Measurements from ENCODE around the gene ENTREP1.

ENTREP1 gene

GRCh38 chr9:69319324-69320025, 5.5 kb upstream of the ENTREP1 start:
- Histone ChIP-seq H3K36me3 (ENCODE audit: low read length) (no peaks in the 10 kb centered on the region), H3K9ac (ENCODE audit: low read length) (no peak overlapping the region), H3K4me3 (ENCODE audit: insufficient read depth, low read length, poor library complexity, severe bottlenecking) (no peak overlapping the region), H3K9me3 (ENCODE audit: insufficient read depth, low read length) (no peaks in the 10 kb centered on the region), H3K79me2 (ENCODE audit: insufficient read depth, low read length) (no peaks in the 10 kb centered on the region), H4K20me1 (ENCODE audit: low read depth, low read length) (no peaks in the 10 kb centered on the region), H3F3A (ENCODE audit: insufficient read depth) (no peaks in the 10 kb centered on the region), H3K9me2 (replicated peaks; ENCODE audit: insufficient read depth, low read length) (no peaks in the 10 kb centered on the region), H2AFZ (ENCODE audit: low read depth, low read length, severe bottlenecking) (no peak overlapping the region), H3K27me3 (ENCODE audit: low read length) (no peaks in the 10 kb centered on the region), H3K4me2 (ENCODE audit: low read depth, low read length, poor library complexity, severe bottlenecking) (no peak overlapping the region), H3K27ac (ENCODE audit: low read depth, low read length) (no peak overlapping the region)
- TF ChIP-seq EZH2phosphoT487 (conservative IDR thresholded peaks at IDR 0.05; ENCODE audit: low read length) (no peak), CTCF (IDR thresholded peaks at IDR 0.05; ENCODE audit: insufficient read depth, low read length, poor library complexity, severe bottlenecking) (no peak)

GRCh38 chr9:69322256-69322655, 2.8 kb upstream of the ENTREP1 start:
- no peak overlapping the region for H3K27ac ChIP-seq (ENCODE audit: low read depth, low read length)
- H4K20me1 ChIP-seq (ENCODE audit: low read depth, low read length) = no peaks in the 10 kb centered on the region
- no peak overlapping the region for H3K4me2 ChIP-seq (ENCODE audit: low read depth, low read length, poor library complexity, severe bottlenecking)
- no peak for TF ChIP-seq CTCF (IDR thresholded peaks at IDR 0.05; ENCODE audit: insufficient read depth, low read length, poor library complexity, severe bottlenecking)
- no peak for TF ChIP-seq EZH2phosphoT487 (conservative IDR thresholded peaks at IDR 0.05; ENCODE audit: low read length)
- H2AFZ ChIP-seq (ENCODE audit: low read depth, low read length, severe bottlenecking) = no peak overlapping the region
- no peaks in the 10 kb centered on the region for H3K27me3 ChIP-seq (ENCODE audit: low read length)
- no peaks in the 10 kb centered on the region for H3K9me3 ChIP-seq (ENCODE audit: insufficient read depth, low read length)
- no peaks in the 10 kb centered on the region for H3K36me3 ChIP-seq (ENCODE audit: low read length)
- no peak overlapping the region for H3K9ac ChIP-seq (ENCODE audit: low read length)
- H3K79me2 ChIP-seq (ENCODE audit: insufficient read depth, low read length) = no peaks in the 10 kb centered on the region
- H3F3A ChIP-seq (ENCODE audit: insufficient read depth) = no peaks in the 10 kb centered on the region
- no peaks in the 10 kb centered on the region for H3K9me2 ChIP-seq (replicated peaks; ENCODE audit: insufficient read depth, low read length)
- no peak overlapping the region for H3K4me3 ChIP-seq (ENCODE audit: insufficient read depth, low read length, poor library complexity, severe bottlenecking)

GRCh38 chr9:69323861-69324260, 1.2 kb upstream of the ENTREP1 start:
- Histone ChIP-seq H3K9me2 (replicated peaks; ENCODE audit: insufficient read depth, low read length) (no peaks in the 10 kb centered on the region), H3K4me3 (ENCODE audit: insufficient read depth, low read length, poor library complexity, severe bottlenecking) (no peak overlapping the region), H3F3A (ENCODE audit: insufficient read depth) (no peaks in the 10 kb centered on the region), H3K9me3 (ENCODE audit: insufficient read depth, low read length) (no peaks in the 10 kb centered on the region), H4K20me1 (ENCODE audit: low read depth, low read length) (no peaks in the 10 kb centered on the region), H2AFZ (ENCODE audit: low read depth, low read length, severe bottlenecking) (no peak overlapping the region), H3K27ac (ENCODE audit: low read depth, low read length) (no peak overlapping the region), H3K79me2 (ENCODE audit: insufficient read depth, low read length) (no peaks in the 10 kb centered on the region), H3K27me3 (ENCODE audit: low read length) (no peaks in the 10 kb centered on the region), H3K4me2 (ENCODE audit: low read depth, low read length, poor library complexity, severe bottlenecking) (no peak overlapping the region), H3K36me3 (ENCODE audit: low read length) (no peaks in the 10 kb centered on the region), H3K9ac (ENCODE audit: low read length) (no peak overlapping the region)
- TF ChIP-seq CTCF (IDR thresholded peaks at IDR 0.05; ENCODE audit: insufficient read depth, low read length, poor library complexity, severe bottlenecking) (no peak), EZH2phosphoT487 (conservative IDR thresholded peaks at IDR 0.05; ENCODE audit: low read length) (no peak)
